ENCODE data around the gene KMT5B. TPM values are rescaled to one million over a fixed set of nuclear protein-coding genes. Genes with fewer than 3 reads are reported as not detected.

KMT5B gene
- total and polyA plus RNA-seq, 10 of the 15 experiments (the other 5 are each of a cell fraction or from before 2014, with no cell fraction given) = 4.7 to 21.8 (median 18.0) TPM

GRCh38 chr11:68107689-68108088, 105.4 kb downstream of the KMT5B start (continued):
- TF ChIP-seq, protein P1, sequence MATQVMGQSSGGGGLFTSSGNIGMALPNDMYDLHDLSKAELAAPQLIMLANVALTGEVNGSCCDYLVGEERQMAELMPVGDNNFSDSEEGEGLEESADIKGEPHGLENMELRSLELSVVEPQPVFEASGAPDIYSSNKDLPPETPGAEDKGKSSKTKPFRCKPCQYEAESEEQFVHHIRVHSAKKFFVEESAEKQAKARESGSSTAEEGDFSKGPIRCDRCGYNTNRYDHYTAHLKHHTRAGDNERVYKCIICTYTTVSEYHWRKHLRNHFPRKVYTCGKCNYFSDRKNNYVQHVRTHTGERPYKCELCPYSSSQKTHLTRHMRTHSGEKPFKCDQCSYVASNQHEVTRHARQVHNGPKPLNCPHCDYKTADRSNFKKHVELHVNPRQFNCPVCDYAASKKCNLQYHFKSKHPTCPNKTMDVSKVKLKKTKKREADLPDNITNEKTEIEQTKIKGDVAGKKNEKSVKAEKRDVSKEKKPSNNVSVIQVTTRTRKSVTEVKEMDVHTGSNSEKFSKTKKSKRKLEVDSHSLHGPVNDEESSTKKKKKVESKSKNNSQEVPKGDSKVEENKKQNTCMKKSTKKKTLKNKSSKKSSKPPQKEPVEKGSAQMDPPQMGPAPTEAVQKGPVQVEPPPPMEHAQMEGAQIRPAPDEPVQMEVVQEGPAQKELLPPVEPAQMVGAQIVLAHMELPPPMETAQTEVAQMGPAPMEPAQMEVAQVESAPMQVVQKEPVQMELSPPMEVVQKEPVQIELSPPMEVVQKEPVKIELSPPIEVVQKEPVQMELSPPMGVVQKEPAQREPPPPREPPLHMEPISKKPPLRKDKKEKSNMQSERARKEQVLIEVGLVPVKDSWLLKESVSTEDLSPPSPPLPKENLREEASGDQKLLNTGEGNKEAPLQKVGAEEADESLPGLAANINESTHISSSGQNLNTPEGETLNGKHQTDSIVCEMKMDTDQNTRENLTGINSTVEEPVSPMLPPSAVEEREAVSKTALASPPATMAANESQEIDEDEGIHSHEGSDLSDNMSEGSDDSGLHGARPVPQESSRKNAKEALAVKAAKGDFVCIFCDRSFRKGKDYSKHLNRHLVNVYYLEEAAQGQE (IDR thresholded peaks at IDR 0.05; ENCODE audit: low read depth, low read length) = no peak
- TF ChIP-seq TAF1 (IDR thresholded peaks at IDR 0.05; ENCODE audit: borderline replicate concordance, low read depth, low read length) (no peak), MEF2A (IDR thresholded peaks at IDR 0.05; ENCODE audit: insufficient read depth, low read depth, low read length) (no peak), ZNF622 (IDR thresholded peaks at IDR 0.05) (no peak), KLF5 (IDR thresholded peaks at IDR 0.05; ENCODE audit: partially characterized antibody) (no peak), ZBED1 (IDR thresholded peaks at IDR 0.05; ENCODE audit: borderline replicate concordance) (no peak)

- H3K27ac ChIP-seq (ENCODE audit: control insufficient read depth, insufficient read depth) = no peak overlapping the region
- 97% methylated on average over 8 of the region's 8 CpGs for WGBS (ENCODE audit: insufficient coverage, insufficient replicate concordance, low lambda C conversion rate, missing lambda C conversion rate)
- no peak overlapping the region for H2AFZ ChIP-seq (ENCODE audit: control insufficient read depth, low read depth, low read length)
- H3K36me3 ChIP-seq (ENCODE audit: control insufficient read depth in 2 of 2, insufficient read depth in 2 of 2, low read length in 1 of 2) = peaks cover 0 to 2% of the 10 kb centered on the region in 2 experiments; a peak in 3 of 4 replicates
- in situ Hi-C loops (cut with MboI) (no loop called here), intact Hi-C loops (cut with micrococcal nuclease; ENCODE audit: unreplicated experiment) (no loop called here)
- POLR2A ChIA-PET = interaction anchor here (0.6 to 1.1 kb wide), 3 partner anchors 9 to 49 kb away, joined by 4 to 6 read pairs (median 6); no protein-coding TSS in a partner anchor
- FAIRE-seq = no peak
- H3K9ac ChIP-seq (ENCODE audit: control insufficient read depth, insufficient read depth, low read length) = no peak overlapping the region
- no peak overlapping the region for H3K4me2 ChIP-seq (ENCODE audit: control insufficient read depth, insufficient read depth)
- peaks cover 46% of the 10 kb centered on the region for H3K79me2 ChIP-seq (ENCODE audit: control insufficient read depth, insufficient read depth, low read length)
- TF ChIP-seq EZH2 (IDR thresholded peaks at IDR 0.05; ENCODE audit: borderline replicate concordance, control insufficient read depth, low read depth, low read length) = no peak
- TF ChIP-seq CHD2 (IDR thresholded peaks at IDR 0.05; ENCODE audit: borderline replicate concordance, low read depth, low read length) = no peak
- CTCF ChIA-PET = interaction anchor here (0.6 kb wide), 1 partner anchor 952 kb away, joined by 3 read pairs; no protein-coding TSS in a partner anchor
- ATAC-seq = no peak; the same call in 1 of the 3 replicates
- H3K4me1 ChIP-seq (ENCODE audit: control insufficient read depth, insufficient read depth, low read length) = no peaks in the 10 kb centered on the region
- H4K20me1 ChIP-seq (ENCODE audit: control insufficient read depth, insufficient read depth) = no peaks in the 10 kb centered on the region; the same call in 1 of the 2 replicates
- SMC1A ChIA-PET (ENCODE audit: uncharacterized antibody, unreplicated experiment) = interaction anchor here (0.7 to 1.4 kb wide), 4 partner anchors 8 to 12 kb away, joined by 3 to 6 read pairs (median 3); no protein-coding TSS in a partner anchor
- RAD21 ChIA-PET (ENCODE audit: unreplicated experiment) = no interaction called here
- BruUV-seq (replicated peaks) = no TSS peak
- no peak for DNase-seq (ENCODE audit: low read depth, low spot score)
- H3K27me3 ChIP-seq (replicated peaks in 1 of 2; ENCODE audit: control insufficient read depth in 2 of 2, insufficient read depth in 2 of 2, low read length in 1 of 2) = no peaks in the 10 kb centered on the region
- H3K4me3 ChIP-seq = no peak overlapping the region
- no peaks in the 10 kb centered on the region for H3K9me3 ChIP-seq (replicated peaks; ENCODE audit: control insufficient read depth, insufficient read depth, low read length)
These were observed 106.7 kb downstream of the KMT5B start for GRCh38 chr11:68106165-68106940.

Other genes starting within 250 kb of the KMT5B start
Only the 7 nearest of the 8 such genes appear.
- 61.9 and 67.8 TPM in 2 replicates for gene UNC93B1, start 209.2 kb downstream of the KMT5B start, total RNA-seq (2014; rRNA removed)
- gene UNC93B1, start 209.2 kb downstream of the KMT5B start, total RNA-seq (2014; rRNA removed; fragmentation: Illumina TruSeq; extraction: Trizol) = 16.1 and 18.6 TPM in 2 replicates
- gene UNC93B1, start 209.2 kb downstream of the KMT5B start, total RNA-seq (2021) = 75.6 and 79.7 TPM in 2 replicates
- gene UNC93B1, start 209.2 kb downstream of the KMT5B start, polyA plus RNA-seq (2011; rRNA removed) = 18.5 and 41.1 TPM in 2 replicates
- 8.1 and 25.3 TPM in 2 replicates for gene UNC93B1, start 209.2 kb downstream of the KMT5B start, polyA plus RNA-seq (2014; fragmentation: Illumina TruSeq; extraction: Trizol)
- 1 to 10 TPM; 1.3 to 3.4 TPM for gene UNC93B1, start 209.2 kb downstream of the KMT5B start, polyA plus RNA-seq (2014; fragmentation: Nextera tagmentation; extraction: Ambion mirVana)
- 73.1 and 79.9 TPM in 2 replicates for gene UNC93B1, start 209.2 kb downstream of the KMT5B start, polyA plus RNA-seq (2014; rRNA removed)
- 10 to 100 TPM; 35.0 to 37.5 TPM for gene UNC93B1, start 209.2 kb downstream of the KMT5B start, polyA plus RNA-seq (2016; fragmentation: Nextera tagmentation; extraction: Ambion mirVana)
- 0.17 and 0.60 TPM in 2 replicates for gene ALDH3B1, start 203.0 kb downstream of the KMT5B start, total RNA-seq (2014; rRNA removed)
- 0.18 TPM in 1 of 2 replicates, not detected in the other for gene ALDH3B1, start 203.0 kb downstream of the KMT5B start, total RNA-seq (2014; rRNA removed; fragmentation: Illumina TruSeq; extraction: Trizol)
- gene ALDH3B1, start 203.0 kb downstream of the KMT5B start, total RNA-seq (2021) = 0.32 TPM in 1 of 2 replicates, not detected in the other
- not detected in 2 replicates for gene ALDH3B1, start 203.0 kb downstream of the KMT5B start, polyA plus RNA-seq (2011; rRNA removed)
- 0.04 TPM in 1 of 2 replicates, not detected in the other for gene ALDH3B1, start 203.0 kb downstream of the KMT5B start, polyA plus RNA-seq (2014; fragmentation: Illumina TruSeq; extraction: Trizol)
- under 1 TPM; 0.03 to 0.13 TPM for gene ALDH3B1, start 203.0 kb downstream of the KMT5B start, polyA plus RNA-seq (2014; fragmentation: Nextera tagmentation; extraction: Ambion mirVana)
- gene ALDH3B1, start 203.0 kb downstream of the KMT5B start, polyA plus RNA-seq (2014; rRNA removed) = 0.19 and 0.23 TPM in 2 replicates
- gene ALDH3B1, start 203.0 kb downstream of the KMT5B start, polyA plus RNA-seq (2016; fragmentation: Nextera tagmentation; extraction: Ambion mirVana) = under 1 TPM in 1 of 2 experiments, not detected in 1; 0.37 TPM
- 224 and 238 TPM in 2 replicates for gene NDUFS8, start 182.6 kb downstream of the KMT5B start, total RNA-seq (2014; rRNA removed)
- 67.9 and 69.2 TPM in 2 replicates for gene NDUFS8, start 182.6 kb downstream of the KMT5B start, total RNA-seq (2014; rRNA removed; fragmentation: Illumina TruSeq; extraction: Trizol)
- 169 and 176 TPM in 2 replicates for gene NDUFS8, start 182.6 kb downstream of the KMT5B start, total RNA-seq (2021)
- gene NDUFS8, start 182.6 kb downstream of the KMT5B start, polyA plus RNA-seq (2011; rRNA removed) = 17.7 and 41.5 TPM in 2 replicates
- 13.1 and 44.4 TPM in 2 replicates for gene NDUFS8, start 182.6 kb downstream of the KMT5B start, polyA plus RNA-seq (2014; fragmentation: Illumina TruSeq; extraction: Trizol)
- 10 to 100 TPM; 17.6 to 71.2 TPM for gene NDUFS8, start 182.6 kb downstream of the KMT5B start, polyA plus RNA-seq (2014; fragmentation: Nextera tagmentation; extraction: Ambion mirVana)
- gene NDUFS8, start 182.6 kb downstream of the KMT5B start, polyA plus RNA-seq (2014; rRNA removed) = 214 and 239 TPM in 2 replicates
- gene NDUFS8, start 182.6 kb downstream of the KMT5B start, polyA plus RNA-seq (2016; fragmentation: Nextera tagmentation; extraction: Ambion mirVana) = 100 to 1,000 TPM; 300 to 308 TPM
- gene TCIRG1, start 174.3 kb downstream of the KMT5B start, total RNA-seq (2014; rRNA removed) = 143 and 166 TPM in 2 replicates
- gene TCIRG1, start 174.3 kb downstream of the KMT5B start, total RNA-seq (2014; rRNA removed; fragmentation: Illumina TruSeq; extraction: Trizol) = 18.9 and 20.4 TPM in 2 replicates
- 173 and 179 TPM in 2 replicates for gene TCIRG1, start 174.3 kb downstream of the KMT5B start, total RNA-seq (2021)
- 20.8 and 51.2 TPM in 2 replicates for gene TCIRG1, start 174.3 kb downstream of the KMT5B start, polyA plus RNA-seq (2011; rRNA removed)
- gene TCIRG1, start 174.3 kb downstream of the KMT5B start, polyA plus RNA-seq (2014; fragmentation: Illumina TruSeq; extraction: Trizol) = 3.0 and 18.6 TPM in 2 replicates
- gene TCIRG1, start 174.3 kb downstream of the KMT5B start, polyA plus RNA-seq (2014; fragmentation: Nextera tagmentation; extraction: Ambion mirVana) = 1 to 10 TPM in 1 of 2 experiments, under 1 TPM in 1; 0.76 to 7.5 TPM
- 218 and 238 TPM in 2 replicates for gene TCIRG1, start 174.3 kb downstream of the KMT5B start, polyA plus RNA-seq (2014; rRNA removed)
- gene TCIRG1, start 174.3 kb downstream of the KMT5B start, polyA plus RNA-seq (2016; fragmentation: Nextera tagmentation; extraction: Ambion mirVana) = 100 to 1,000 TPM; 124 to 148 TPM
- 21.9 and 25.0 TPM in 2 replicates for gene CHKA, start 91.9 kb downstream of the KMT5B start, total RNA-seq (2014; rRNA removed)
- 23.4 and 25.4 TPM in 2 replicates for gene CHKA, start 91.9 kb downstream of the KMT5B start, total RNA-seq (2014; rRNA removed; fragmentation: Illumina TruSeq; extraction: Trizol)
- gene CHKA, start 91.9 kb downstream of the KMT5B start, total RNA-seq (2021) = 21.2 and 23.6 TPM in 2 replicates
- 27.6 and 32.8 TPM in 2 replicates for gene CHKA, start 91.9 kb downstream of the KMT5B start, polyA plus RNA-seq (2011; rRNA removed)
- gene CHKA, start 91.9 kb downstream of the KMT5B start, polyA plus RNA-seq (2014; fragmentation: Illumina TruSeq; extraction: Trizol) = 20.6 and 33.6 TPM in 2 replicates
- gene CHKA, start 91.9 kb downstream of the KMT5B start, polyA plus RNA-seq (2014; fragmentation: Nextera tagmentation; extraction: Ambion mirVana) = 1 to 10 TPM; 5.2 to 5.3 TPM
- gene CHKA, start 91.9 kb downstream of the KMT5B start, polyA plus RNA-seq (2014; rRNA removed) = 29.2 and 31.6 TPM in 2 replicates
- gene CHKA, start 91.9 kb downstream of the KMT5B start, polyA plus RNA-seq (2016; fragmentation: Nextera tagmentation; extraction: Ambion mirVana) = 10 to 100 TPM in 1 of 2 experiments, 1 to 10 TPM in 1; 5.3 to 15.6 TPM
- gene C11orf24, start 58.7 kb upstream of the KMT5B start, total RNA-seq (2014; rRNA removed) = 43.3 and 43.7 TPM in 2 replicates
- gene C11orf24, start 58.7 kb upstream of the KMT5B start, total RNA-seq (2014; rRNA removed; fragmentation: Illumina TruSeq; extraction: Trizol) = 29.4 and 33.1 TPM in 2 replicates
- gene C11orf24, start 58.7 kb upstream of the KMT5B start, total RNA-seq (2021) = 61.7 and 74.6 TPM in 2 replicates
- gene C11orf24, start 58.7 kb upstream of the KMT5B start, polyA plus RNA-seq (2011; rRNA removed) = 14.5 and 25.9 TPM in 2 replicates
- 18.5 and 39.0 TPM in 2 replicates for gene C11orf24, start 58.7 kb upstream of the KMT5B start, polyA plus RNA-seq (2014; fragmentation: Illumina TruSeq; extraction: Trizol)
- 1 to 10 TPM; 4.3 to 9.9 TPM for gene C11orf24, start 58.7 kb upstream of the KMT5B start, polyA plus RNA-seq (2014; fragmentation: Nextera tagmentation; extraction: Ambion mirVana)
- 63.4 and 70.3 TPM in 2 replicates for gene C11orf24, start 58.7 kb upstream of the KMT5B start, polyA plus RNA-seq (2014; rRNA removed)
- 100 to 1,000 TPM in 1 of 2 experiments, 10 to 100 TPM in 1; 93.4 to 104 TPM for gene C11orf24, start 58.7 kb upstream of the KMT5B start, polyA plus RNA-seq (2016; fragmentation: Nextera tagmentation; extraction: Ambion mirVana)
- 13.1 and 15.7 TPM in 2 replicates for gene LRP5, start 99.3 kb upstream of the KMT5B start, total RNA-seq (2014; rRNA removed)
- gene LRP5, start 99.3 kb upstream of the KMT5B start, total RNA-seq (2014; rRNA removed; fragmentation: Illumina TruSeq; extraction: Trizol) = 6.4 and 7.9 TPM in 2 replicates
- gene LRP5, start 99.3 kb upstream of the KMT5B start, total RNA-seq (2021) = 31.9 and 34.0 TPM in 2 replicates
- 1.4 and 4.7 TPM in 2 replicates for gene LRP5, start 99.3 kb upstream of the KMT5B start, polyA plus RNA-seq (2011; rRNA removed)
- gene LRP5, start 99.3 kb upstream of the KMT5B start, polyA plus RNA-seq (2014; fragmentation: Illumina TruSeq; extraction: Trizol) = 0.70 and 4.8 TPM in 2 replicates
- under 1 TPM; 0.37 to 0.97 TPM for gene LRP5, start 99.3 kb upstream of the KMT5B start, polyA plus RNA-seq (2014; fragmentation: Nextera tagmentation; extraction: Ambion mirVana)
- 12.2 and 13.2 TPM in 2 replicates for gene LRP5, start 99.3 kb upstream of the KMT5B start, polyA plus RNA-seq (2014; rRNA removed)
- gene LRP5, start 99.3 kb upstream of the KMT5B start, polyA plus RNA-seq (2016; fragmentation: Nextera tagmentation; extraction: Ambion mirVana) = 10 to 100 TPM in 1 of 2 experiments, 1 to 10 TPM in 1; 5.3 to 11.5 TPM